Stimulated activated CD4-positive, alpha-beta T cell treated with anti-CD3 and anti-CD28 coated beads, TNF-alpha, amount 100 ng/mL, for 48 hours (primary cell): ENCODE measurements around the gene MUC5AC.
"Not testable (repeated sequence)": the region's sequence is repeated elsewhere in the genome, so short reads cannot be mapped to it uniquely, and the experiment has no call there.

Experiments
- DNase-seq, 3 donors: peaks; one replicate each; pipeline ENCODE4 v3.0.0-alpha.2; 2020; ENCODE audit warnings: low read depth in 3 of 3

MUC5AC gene

DNA sequence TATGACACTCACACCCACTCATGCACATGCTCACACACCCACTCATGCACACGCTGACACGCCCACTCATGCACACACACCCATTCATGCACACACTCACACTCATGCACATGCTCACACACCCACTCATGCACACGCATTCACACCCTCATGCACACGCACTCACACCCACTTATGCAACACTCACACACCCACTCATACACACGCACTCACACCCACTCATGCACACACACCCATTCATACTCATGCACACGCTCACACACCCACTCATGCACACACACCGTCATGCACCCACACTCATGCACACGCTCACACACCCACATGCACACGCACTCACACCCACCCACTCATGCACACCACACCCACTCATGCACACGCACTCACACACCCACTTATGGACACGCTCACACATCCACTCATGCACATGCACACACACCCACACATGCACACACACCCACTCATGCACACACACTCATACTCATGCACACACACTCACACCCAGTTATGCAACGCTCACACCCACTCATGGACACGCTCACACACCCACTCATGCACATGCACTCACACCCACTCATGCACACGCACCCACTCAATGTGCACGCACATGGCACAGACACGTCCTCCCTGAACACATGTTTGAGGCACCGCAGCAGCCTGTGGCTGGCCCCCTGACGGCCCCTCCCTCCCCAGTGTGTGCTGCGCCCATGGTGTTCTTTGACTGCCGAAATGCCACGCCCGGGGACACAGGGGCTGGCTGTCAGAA, 17.9 kb downstream of the MUC5AC start:
- no peak for DNase-seq

DNA sequence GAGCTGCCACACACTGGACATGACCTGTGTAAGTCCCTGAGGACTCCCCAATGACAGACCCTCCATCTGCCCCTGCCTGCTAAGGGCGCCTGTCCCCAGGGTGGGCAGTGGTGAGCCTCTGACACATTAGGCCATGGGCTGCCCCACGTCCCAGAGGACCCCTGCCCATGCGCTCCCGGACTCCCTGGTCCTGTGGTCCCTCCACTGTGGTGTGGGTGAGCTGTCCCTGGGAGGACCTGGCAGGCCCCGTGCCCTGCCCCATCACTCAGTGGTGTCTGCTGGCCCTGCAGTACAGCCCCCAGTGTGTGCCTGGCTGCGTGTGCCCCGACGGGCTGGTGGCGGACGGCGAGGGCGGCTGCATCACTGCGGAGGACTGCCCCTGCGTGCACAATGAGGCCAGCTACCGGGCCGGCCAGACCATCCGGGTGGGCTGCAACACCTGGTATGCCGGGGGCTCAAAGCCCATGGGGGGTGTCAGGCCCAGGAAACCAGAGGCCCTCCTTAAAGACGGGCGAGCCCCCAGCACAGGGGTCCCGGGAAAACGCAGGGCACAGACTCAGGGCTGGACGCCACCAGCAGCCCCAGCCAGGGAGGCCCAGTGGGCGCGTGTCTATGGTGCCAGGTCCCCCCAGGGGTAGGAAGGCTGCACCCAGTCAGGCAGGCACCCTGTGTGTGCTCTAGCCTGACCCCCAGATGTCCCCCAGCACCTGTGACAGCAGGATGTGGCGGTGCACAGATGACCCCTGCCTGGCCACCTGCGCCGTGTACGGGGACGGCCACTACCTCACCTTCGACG, 18.7 kb downstream of the MUC5AC start:
- DNase-seq = no peak

DNA sequence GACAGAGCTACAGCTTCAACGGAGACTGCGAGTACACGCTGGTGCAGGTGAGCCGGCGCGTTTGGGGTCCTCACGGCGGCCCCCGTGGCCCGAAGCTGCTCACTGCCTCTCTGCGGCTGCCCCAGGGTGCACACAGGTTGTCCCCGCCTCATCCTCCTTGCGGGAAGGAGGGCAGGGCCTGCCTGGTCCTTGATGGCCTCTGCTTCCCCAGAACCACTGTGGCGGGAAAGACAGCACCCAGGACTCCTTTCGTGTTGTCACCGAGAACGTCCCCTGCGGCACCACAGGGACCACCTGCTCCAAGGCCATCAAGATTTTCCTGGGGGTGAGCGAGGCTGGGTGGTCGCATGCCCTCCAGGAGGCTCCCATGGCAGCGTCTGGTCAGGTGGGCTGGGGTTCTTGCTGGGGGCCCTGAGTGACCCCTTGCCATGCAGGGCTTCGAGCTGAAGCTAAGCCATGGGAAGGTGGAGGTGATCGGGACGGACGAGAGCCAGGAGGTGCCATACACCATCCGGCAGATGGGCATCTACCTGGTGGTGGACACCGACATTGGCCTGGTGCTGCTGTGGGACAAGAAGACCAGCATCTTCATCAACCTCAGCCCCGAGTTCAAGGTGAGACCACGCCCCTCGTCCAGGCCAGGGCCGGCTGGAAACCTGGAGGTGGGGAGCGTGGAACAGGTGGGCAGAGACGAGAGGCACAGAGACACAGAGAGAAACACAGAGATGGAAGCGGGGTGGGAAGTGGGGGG, 19.4 kb downstream of the MUC5AC start:
- DNase-seq = no peak

DNA sequence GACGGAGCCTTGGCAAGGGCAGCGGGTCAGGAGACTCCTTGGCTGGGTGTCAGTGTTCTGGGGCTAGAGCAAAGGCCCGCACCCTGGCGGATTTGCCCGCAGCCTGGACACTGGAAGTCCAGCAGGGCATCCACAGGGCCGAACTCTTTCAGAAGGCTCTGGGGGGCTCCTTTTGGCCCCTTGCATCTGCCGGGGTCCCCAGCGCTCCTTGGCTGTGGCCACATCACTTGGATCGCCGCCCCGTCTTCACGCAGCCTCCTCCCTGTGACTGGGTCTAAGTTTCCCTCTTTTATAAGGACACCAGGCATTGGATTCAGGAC, 20.0 kb downstream of the MUC5AC start:
- DNase-seq = no peak

DNA sequence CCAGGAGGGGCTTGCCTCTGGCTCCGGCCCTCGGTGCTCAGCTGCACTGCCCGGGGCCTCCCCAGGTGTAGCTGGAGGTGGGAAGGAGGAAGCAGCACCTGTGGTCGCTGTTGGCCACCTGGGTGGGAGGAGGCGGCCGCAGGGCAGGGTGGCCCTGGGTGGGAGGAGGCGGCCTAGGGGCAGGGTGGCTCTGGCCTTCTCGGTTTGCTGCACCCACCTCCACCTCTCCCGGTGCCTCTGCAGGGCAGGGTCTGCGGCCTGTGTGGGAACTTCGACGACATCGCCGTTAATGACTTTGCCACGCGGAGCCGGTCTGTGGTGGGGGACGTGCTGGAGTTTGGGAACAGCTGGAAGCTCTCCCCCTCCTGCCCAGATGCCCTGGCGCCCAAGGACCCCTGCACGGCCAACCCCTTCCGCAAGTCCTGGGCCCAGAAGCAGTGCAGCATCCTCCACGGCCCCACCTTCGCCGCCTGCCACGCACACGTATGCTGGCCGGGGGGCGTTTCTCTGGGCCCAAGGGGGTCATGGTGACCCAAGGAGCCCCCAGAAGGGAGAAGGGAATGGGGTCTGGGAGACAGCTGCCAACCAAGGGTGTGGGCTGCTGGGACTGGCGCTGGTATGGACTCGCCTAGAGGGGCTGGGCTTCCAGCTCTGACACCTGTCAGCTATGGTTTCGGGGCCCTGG, 20.6 kb downstream of the MUC5AC start:
- no peak for DNase-seq

DNA sequence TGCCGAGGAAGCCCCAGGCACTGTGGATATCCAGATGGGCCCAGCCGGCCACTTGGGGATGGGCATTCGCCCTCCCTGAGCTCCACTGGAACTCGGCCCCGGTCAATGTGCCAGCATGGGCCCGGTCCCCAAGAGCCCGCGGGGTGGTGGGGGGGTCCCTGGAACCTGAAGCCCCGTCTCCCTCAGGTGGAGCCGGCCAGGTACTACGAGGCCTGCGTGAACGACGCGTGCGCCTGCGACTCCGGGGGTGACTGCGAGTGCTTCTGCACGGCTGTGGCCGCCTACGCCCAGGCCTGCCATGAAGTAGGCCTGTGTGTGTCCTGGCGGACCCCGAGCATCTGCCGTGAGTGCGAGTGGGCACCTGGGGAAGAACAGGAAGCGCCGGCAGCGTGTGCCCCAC, 21.2 kb downstream of the MUC5AC start:
- DNase-seq = no peak

DNA sequence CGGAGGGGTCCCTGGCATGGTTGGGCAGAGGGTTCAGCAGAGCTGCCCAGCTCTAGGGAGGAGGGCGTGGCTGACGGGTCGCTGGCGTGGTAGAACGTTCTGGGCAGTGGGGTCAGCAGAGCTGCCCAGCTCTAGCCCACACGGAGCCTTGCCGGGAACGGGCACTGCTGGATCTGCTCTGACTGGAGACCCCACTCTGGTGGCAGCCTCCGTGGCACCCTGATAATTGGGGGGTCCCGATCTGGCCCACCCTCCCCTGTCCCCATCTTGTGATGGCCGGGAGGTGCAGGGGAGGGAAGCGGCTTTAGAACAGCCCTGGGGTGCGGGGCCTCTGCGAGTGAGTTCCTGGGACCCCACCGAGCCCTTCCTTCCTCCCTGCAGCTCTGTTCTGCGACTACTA, 21.9 kb downstream of the MUC5AC start:
- DNase-seq = no peak

DNA sequence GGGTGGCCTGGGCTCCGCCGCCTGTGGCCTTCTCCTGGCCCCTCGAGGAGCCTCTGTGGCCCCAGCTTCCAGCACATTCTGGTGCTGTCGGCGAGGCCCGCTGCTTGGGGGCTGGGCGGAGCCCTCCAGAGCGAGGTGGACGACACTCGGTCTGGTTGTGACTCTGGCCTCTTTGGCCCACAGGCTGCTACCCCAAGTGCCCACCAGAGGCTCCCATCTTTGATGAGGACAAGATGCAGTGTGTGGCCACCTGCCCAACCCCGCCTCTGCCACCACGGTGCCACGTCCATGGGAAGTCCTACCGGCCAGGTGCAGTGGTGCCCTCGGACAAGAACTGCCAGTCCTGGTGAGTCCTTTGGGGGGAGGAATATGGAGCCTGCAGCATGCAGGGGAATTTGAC, 22.4 kb downstream of the MUC5AC start:
- no peak for DNase-seq

DNA sequence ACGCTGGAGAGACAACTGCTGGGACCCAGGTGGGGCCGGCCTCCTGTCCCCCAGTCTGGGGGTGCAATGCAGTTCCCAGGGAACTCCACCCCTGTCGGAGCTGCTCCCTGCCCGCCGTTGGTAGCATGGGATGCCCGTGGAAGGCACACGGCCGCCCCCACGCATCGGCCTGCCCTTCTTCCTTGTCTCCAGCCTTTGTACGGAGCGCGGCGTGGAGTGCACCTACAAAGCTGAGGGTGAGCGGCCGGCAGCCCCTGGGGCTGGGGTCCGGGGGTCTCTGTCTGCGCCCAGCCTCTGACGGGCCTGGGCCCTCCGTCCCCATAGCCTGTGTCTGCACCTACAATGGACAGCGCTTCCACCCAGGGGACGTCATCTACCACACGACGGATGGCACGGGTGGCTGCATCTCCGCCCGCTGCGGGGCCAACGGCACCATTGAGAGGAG, 23.2 kb downstream of the MUC5AC start:
- no peak for DNase-seq

DNA sequence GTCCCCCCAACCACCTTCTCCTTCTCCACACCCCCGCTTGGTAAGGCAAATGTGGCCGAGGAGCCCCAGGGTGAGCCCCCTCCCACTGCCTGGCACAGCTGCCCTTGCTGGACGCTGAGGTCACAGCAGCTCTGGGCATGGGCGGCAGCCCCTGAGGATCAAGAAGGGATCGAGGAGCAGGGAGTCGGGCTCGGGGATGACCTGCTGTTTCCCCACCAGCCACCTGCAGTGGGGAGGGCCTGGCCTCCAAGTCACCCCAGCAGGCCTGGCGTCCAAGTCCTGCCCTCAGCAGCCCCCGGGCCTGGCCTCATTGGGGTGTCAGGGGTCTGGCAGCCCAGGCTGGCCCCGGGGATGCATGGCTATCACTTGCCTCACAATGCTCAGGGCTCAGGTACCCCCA, 23.7 kb downstream of the MUC5AC start:
- no peak for DNase-seq

DNA sequence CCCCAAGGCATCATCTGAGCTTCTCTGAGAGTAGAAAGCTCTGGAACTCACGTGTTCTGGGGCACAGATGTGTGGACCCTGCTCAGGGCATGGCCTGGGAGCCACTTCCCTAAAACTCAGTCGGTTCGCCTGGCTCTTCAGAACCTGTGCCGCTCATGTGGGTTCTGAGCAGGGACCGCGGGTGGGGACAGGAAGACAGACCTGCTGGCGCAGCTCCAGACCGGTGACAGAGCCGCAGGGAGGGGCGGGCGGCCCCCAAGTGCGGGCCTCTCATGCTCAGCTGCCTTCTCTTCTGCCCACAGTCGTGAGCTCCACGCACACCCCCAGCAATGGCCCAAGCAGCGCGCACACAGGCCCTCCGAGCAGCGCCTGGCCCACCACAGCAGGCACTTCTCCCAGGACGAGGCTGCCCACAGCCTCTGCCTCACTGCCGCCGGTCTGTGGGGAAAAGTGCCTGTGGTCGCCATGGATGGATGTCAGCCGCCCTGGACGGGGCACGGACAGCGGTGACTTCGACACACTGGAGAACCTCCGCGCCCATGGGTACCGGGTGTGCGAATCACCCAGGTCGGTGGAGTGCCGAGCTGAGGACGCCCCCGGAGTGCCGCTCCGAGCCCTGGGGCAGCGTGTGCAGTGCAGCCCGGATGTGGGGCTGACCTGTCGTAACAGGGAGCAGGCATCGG, 24.2 kb downstream of the MUC5AC start:
- DNase-seq = no peak

DNA sequence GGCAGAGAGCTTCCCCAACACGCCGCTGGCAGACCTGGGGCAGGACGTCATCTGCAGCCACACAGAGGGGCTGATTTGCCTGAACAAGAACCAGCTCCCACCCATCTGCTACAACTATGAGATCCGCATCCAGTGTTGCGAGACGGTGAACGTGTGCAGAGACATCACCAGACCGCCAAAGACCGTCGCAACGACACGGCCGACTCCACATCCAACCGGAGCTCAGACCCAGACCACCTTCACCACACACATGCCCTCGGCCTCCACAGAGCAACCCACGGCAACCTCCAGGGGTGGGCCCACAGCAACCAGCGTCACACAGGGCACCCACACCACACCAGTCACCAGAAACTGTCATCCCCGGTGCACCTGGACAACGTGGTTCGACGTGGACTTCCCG, 26.4 kb downstream of the MUC5AC start:
- not testable (repeated sequence) for DNase-seq

DNA sequence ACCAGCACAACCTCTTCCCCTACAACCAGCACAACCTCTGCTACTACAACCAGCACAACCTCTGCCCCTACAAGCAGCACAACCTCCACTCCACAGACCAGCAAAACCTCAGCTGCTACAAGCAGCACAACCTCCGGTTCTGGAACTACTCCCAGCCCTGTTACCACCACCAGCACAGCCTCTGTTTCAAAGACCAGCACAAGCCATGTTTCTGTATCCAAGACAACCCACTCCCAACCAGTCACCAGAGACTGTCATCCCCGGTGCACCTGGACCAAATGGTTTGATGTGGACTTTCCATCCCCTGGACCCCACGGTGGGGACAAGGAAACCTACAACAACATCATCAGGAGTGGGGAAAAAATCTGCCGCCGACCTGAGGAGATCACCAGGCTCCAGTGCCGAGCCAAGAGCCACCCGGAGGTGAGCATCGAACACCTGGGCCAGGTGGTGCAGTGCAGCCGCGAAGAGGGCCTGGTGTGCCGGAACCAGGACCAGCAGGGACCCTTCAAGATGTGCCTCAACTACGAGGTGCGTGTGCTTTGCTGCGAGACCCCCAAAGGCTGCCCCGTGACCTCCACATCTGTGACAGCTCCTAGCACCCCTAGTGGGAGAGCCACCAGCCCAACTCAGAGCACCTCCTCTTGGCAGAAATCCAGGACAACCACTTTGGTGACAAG, 30.8 kb downstream of the MUC5AC start:
- DNase-seq = not testable (repeated sequence)

DNA sequence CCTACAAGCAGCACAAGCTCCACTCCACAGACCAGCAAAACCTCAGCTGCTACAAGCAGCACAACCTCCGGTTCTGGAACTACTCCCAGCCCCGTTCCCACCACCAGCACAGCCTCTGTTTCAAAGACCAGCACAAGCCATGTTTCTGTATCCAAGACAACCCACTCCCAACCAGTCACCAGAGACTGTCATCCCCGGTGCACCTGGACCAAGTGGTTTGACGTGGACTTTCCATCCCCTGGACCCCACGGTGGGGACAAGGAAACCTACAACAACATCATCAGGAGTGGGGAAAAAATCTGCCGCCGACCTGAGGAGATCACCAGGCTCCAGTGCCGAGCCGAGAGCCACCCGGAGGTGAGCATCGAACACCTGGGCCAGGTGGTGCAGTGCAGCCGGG, 32.1 kb downstream of the MUC5AC start:
- not testable (repeated sequence) for DNase-seq

DNA sequence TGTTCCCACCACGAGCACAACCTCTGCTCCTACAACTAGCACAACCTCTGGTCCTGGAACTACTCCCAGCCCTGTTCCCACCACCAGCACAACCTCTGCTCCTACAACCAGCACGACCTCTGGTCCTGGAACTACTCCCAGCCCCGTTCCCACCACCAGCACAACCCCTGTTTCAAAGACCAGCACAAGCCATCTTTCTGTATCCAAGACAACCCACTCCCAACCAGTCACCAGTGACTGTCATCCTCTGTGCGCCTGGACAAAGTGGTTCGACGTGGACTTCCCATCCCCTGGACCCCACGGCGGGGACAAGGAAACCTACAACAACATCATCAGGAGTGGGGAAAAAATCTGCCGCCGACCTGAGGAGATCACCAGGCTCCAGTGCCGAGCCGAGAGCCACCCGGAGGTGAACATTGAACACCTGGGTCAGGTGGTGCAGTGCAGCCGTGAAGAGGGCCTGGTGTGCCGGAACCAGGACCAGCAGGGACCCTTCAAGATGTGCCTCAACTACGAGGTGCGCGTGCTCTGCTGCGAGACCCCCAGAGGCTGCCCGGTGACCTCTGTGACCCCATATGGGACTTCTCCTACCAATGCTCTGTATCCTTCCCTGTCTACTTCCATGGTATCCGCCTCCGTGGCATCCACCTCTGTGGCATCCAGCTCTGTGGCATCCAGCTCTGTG, 34.2 kb downstream of the MUC5AC start:
- not testable (repeated sequence) for DNase-seq

DNA sequence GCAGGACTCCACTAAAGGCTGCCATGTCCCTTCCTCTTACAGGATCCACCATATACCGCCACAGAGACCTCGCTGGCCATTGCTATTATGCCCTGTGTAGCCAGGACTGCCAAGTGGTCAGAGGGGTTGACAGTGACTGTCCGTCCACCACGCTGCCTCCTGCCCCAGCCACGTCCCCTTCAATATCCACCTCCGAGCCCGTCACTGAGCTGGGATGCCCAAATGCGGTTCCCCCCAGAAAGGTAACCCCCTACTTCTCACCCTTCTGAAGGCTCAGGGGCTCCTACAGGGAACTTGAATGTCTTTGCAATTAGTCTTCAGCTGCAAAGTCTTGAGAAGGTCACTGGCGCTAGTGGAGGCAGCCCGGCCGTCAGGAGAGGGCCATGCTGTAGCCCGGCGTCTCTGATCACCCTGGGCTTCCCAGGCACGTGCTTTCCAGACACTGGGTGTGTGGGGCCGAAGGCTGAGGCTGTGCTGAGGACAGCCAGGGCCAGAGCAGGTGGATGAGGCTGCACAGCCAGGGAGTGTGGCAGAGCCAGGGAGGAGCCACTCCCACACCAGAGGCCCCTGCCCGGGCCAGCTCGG, 35.1 kb downstream of the MUC5AC start:
- no peak for DNase-seq

DNA sequence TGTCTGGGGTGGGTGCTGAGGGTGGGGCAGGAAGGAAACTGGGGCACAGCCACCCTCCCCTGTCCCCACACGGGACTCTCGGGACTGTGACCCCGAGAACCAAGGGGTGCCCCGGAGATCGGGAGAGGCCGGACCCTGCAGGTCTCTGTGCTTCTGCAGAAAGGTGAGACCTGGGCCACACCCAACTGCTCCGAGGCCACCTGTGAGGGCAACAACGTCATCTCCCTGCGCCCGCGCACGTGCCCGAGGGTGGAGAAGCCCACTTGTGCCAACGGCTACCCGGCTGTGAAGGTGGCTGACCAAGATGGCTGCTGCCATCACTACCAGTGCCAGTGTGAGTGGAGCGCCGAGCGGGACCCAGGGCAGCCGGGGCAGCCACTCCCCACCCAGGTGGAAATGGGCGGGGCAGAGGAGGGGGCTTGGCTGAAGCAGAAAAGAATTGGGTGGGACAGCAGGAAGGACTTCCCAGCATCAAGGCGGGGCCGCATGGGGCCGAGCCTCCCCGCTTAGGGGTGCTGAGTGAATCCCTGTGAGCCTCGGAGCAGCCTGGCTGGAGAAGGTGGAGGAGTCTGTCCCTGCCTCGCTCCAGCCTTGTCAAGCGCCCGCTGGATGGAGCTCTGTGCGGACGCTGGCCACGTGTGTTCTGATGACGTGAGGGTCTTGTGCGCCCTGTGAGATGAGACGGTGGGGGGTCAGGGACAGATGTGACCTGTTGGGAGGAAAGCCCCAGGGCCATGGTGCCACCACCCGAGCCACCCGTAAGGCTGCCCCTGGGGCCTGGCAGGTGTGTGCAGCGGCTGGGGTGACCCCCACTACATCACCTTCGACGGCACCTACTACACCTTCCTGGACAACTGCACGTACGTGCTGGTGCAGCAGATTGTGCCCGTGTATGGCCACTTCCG, 35.8 kb downstream of the MUC5AC start:
- no peak for DNase-seq

DNA sequence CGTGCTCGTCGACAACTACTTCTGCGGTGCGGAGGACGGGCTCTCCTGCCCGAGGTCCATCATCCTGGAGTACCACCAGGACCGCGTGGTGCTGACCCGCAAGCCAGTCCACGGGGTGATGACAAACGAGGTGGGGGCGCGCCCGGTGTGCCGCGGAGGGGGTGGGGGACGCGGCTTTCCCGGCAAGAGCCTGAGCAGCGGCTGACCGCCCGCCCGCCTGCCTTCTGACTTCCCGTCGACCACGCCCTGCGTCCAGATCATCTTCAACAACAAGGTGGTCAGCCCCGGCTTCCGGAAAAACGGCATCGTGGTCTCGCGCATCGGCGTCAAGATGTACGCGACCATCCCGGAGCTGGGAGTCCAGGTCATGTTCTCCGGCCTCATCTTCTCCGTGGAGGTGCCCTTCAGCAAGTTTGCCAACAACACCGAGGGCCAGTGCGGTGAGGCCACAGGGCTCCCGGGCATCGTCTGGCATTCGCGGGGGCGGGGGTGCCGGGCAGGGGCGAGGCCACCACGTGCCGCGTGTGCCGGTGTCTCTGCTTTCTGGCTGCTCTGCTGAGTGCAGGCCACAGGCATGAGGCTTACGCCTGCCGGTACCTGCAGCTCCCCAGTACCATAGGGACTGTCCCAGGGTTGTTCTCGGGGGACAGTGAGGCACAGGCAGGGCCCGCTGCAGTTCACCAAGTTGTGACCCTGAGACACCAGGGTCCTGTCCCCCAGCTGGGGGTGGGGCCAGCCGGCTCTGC, 36.7 kb downstream of the MUC5AC start:
- DNase-seq = no peak
